ENCODE data around the gene TSPAN15.

Gene TSPAN15

DNA sequence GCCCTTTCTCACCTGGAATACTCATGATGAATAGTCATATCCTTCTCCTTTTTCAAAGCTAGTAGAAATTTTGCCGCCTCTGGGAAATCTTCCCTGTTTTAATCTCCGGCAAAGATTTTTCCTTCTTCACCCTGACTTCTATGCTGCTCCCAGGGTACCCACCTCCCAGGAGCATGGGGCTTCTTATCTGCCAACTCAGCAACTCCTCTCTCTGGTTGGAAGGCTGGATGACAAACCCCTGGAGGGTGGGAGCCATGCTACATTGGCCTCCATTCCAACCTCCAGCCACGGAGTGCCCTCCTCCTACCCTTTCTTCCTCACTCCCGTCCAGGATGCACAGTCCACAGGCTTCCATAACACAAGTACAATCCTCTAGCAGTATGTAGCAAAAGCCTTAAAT, 102.1 kb downstream of the TSPAN15 start:
- DNase-seq (ENCODE audit: low spot score), result no peak

DNA sequence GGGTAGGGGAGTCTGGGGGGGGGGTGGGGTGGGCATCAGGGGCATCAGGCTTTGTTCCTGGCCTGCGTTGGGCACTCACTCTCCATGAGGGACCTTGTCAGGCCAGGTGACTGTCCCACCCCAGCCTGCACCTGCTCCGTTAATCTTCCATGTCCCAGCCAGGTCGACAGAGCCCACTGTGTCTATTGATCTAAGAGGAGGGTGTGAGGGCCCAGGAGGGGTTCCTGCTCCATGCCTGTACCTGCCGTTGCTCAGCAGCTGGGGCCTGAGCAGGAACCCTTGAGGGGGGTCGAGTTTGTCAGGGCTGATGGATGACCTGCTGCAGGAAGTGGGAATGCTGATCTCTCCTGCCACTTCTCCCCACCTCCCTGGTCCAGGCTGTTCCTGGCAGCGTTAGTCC, 103.3 kb downstream of the TSPAN15 start:
- DNase-seq (ENCODE audit: low spot score), result no peak
